Stimulated activated CD4-positive, alpha-beta T cell treated with anti-CD3 and anti-CD28 coated beads, TNF-alpha, amount 100 ng/mL, for 1 hour (primary cell): ENCODE measurements around the gene ACSL5.
"Not testable (repeated sequence)": the region's sequence is repeated elsewhere in the genome, so short reads cannot be mapped to it uniquely, and the experiment has no call there.

Experiments used
- DNase-seq, 3 donors: peaks; one replicate each; pipeline ENCODE4 v3.0.0-alpha.2; 2020; ENCODE audit warnings: low read depth in 3 of 3, low spot score in 1 of 3

ACSL5 gene

GRCh38 chr10:112374724-112375541 is 1.0 kb downstream of the ACSL5 start:
- DNase-seq, result no peak

GRCh38 chr10:112375721-112376395 is 1.9 kb downstream of the ACSL5 start:
- peak in 1 of 3 donors; percentile 13 for DNase-seq

- no peak for DNase-seq
Observed at GRCh38 chr10:112376396-112376790, 2.5 kb downstream of the ACSL5 start.

- DNase-seq, result not testable (repeated sequence)
Observed at GRCh38 chr10:112377116-112377515, 3.2 kb downstream of the ACSL5 start.

GRCh38 chr10:112379635-112380296 is 5.8 kb downstream of the ACSL5 start:
- no peak for DNase-seq

- no peak for DNase-seq
Observed at GRCh38 chr10:112382515-112383235, 8.8 kb downstream of the ACSL5 start.

- DNase-seq, result no peak
Observed at GRCh38 chr10:112383325-112383724, 9.4 kb downstream of the ACSL5 start.

- no peak for DNase-seq
Observed at GRCh38 chr10:112384141-112384540, 10.2 kb downstream of the ACSL5 start.

GRCh38 chr10:112385201-112385600 is 11.3 kb downstream of the ACSL5 start:
- DNase-seq, result no peak

GRCh38 chr10:112388056-112388455 is 14.1 kb downstream of the ACSL5 start:
- not testable (repeated sequence) for DNase-seq

GRCh38 chr10:112388548-112388947 is 14.6 kb downstream of the ACSL5 start:
- DNase-seq, result no peak

- DNase-seq, result no peak
Observed at GRCh38 chr10:112389271-112389822, 15.4 kb downstream of the ACSL5 start.

- no peak for DNase-seq
Observed at GRCh38 chr10:112390125-112390703, 16.3 kb downstream of the ACSL5 start.

GRCh38 chr10:112393341-112393740 is 19.4 kb downstream of the ACSL5 start:
- no peak for DNase-seq

GRCh38 chr10:112393827-112394226 is 19.9 kb downstream of the ACSL5 start:
- DNase-seq, result no peak

- no peak for DNase-seq
Observed at GRCh38 chr10:112394475-112394875, 20.6 kb downstream of the ACSL5 start.

- no peak for DNase-seq
Observed at GRCh38 chr10:112395809-112396530, 22.1 kb downstream of the ACSL5 start.

- no peak for DNase-seq
Observed at GRCh38 chr10:112397592-112397991, 23.7 kb downstream of the ACSL5 start.

GRCh38 chr10:112402917-112403316 is 29.0 kb downstream of the ACSL5 start:
- DNase-seq, result no peak

- no peak for DNase-seq
Observed at GRCh38 chr10:112404617-112405016, 30.7 kb downstream of the ACSL5 start.
